ENCODE results near the gene KIAA1217.

The KIAA1217 gene

GRCh38 chr10:24249829-24250415 lies 41.0 kb downstream of the KIAA1217 start:
- no peak for DNase-seq

DNA sequence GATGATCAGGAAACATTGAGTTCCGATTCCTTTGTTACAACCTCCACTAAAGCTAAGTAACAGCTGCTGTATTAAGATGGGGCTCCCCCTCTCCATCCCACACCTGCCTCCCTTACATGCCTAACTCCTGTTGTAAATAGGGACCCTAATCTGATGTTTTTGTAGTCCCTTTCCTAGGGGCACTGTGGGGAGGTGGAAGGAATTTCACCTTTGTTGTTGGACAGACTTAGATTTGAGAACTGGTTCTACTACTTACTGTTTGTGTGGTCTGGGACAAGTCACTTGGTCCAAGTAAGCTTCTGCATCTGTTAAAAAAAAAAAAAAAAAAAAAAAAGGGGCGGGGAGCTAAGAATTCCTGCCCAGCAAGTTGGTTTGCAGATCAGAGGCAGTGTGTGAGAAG lies 42.6 kb downstream of the KIAA1217 start:
- no peak for DNase-seq

- DNase-seq: no peak
These were observed 45.2 kb downstream of the KIAA1217 start for GRCh38 chr10:24254180-24254579.

GRCh38 chr10:24255115-24255880 lies 46.4 kb downstream of the KIAA1217 start:
- no peak for DNase-seq

DNA sequence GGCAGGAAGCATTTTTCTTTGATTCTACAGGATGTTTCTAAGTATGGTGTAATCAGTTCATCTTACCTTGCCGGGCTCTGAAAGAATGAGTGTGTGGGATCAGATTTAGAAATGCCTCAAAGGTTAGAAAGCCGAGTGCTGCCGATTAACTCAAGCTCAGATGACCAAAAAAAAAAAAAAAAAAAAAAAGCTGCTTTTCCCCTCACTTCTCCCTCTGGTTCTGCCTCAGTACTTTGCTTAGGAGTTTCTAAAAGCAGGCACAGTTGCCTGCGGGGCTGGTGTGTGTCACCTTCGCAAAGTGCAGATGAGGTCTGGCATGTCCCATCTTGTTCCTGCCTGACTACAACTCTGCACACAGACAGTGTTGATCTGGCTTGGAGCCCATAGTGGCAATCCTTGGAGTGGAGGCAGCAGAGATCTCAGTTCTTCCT lies 47.0 kb downstream of the KIAA1217 start:
- DNase-seq: no peak

GRCh38 chr10:24256619-24257107 lies 47.7 kb downstream of the KIAA1217 start:
- no peak for DNase-seq

- DNase-seq: no peak
These were observed 48.6 kb downstream of the KIAA1217 start for GRCh38 chr10:24257588-24257987.

GRCh38 chr10:24259365-24260130 lies 50.6 kb downstream of the KIAA1217 start:
- DNase-seq: no peak

DNA sequence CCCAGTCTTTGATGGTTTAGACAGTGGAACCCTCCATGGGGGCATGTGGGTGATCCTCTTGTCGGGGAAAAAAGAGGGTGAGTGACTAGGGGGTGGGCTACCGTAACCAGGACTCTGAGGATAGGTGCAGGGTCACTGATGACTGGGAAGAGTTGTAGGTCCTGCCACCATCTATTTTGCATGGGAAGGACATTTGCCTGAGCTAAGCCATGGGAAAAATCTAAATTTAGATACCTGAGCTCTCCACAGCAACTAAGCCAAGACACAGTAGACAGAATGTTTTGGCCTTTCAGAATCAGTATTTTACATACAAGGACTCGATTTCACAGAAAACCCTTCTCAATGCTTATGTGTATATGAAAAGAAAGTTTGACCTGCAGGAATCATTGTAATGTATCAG lies 52.7 kb downstream of the KIAA1217 start:
- DNase-seq: no peak

GRCh38 chr10:24262929-24263590 lies 54.1 kb downstream of the KIAA1217 start:
- no peak for DNase-seq

- DNase-seq: no peak
These were observed 60.5 kb downstream of the KIAA1217 start for GRCh38 chr10:24269476-24269875.

- DNase-seq: no peak
These were observed 63.4 kb downstream of the KIAA1217 start for GRCh38 chr10:24272374-24272773.

DNA sequence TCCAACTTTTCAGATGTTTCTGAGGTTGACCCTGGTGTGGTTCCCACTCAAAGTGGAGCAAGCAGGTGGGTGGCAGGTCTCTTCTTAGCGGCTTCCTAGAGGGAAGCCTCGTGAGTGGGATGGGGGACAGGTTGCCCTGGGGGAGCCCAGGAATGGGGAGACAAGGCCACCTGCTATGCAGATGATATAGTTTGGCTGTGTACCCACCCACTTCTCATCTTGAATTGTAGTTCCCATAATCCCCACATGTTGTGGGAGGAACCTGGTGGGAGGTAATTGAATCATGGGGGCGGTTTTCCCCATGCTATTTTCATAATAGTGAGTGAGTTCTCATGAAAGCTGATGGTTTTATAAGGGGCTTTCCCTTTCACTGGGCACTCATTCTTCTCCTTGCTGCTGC lies 68.3 kb downstream of the KIAA1217 start:
- DNase-seq: no peak

DNA sequence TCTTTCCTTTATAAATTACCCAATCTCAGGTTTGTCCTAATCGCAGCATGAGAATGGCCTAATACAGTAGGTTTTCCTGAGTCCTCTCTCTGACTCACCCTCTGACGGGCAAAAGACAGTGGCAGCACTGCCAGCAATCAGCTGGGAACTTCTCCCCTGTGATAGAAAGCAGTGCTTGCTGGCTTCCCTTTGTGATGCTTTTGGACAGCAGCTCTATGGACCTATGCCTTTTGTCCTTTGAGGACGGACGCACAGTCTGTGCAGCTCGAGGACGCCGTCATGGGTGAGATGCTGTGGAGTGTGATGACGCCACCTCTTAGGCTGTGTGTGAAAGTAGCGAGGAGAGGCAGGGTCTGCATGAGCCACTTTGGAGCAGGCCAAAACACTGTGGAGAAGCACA lies 68.8 kb downstream of the KIAA1217 start:
- peak in 1 of 3 experiments; percentile 59 for DNase-seq

GRCh38 chr10:24278176-24278889 lies 69.4 kb downstream of the KIAA1217 start:
- DNase-seq: no peak

- DNase-seq: no peak
These were observed 70.2 kb downstream of the KIAA1217 start for GRCh38 chr10:24279166-24279565.

DNA sequence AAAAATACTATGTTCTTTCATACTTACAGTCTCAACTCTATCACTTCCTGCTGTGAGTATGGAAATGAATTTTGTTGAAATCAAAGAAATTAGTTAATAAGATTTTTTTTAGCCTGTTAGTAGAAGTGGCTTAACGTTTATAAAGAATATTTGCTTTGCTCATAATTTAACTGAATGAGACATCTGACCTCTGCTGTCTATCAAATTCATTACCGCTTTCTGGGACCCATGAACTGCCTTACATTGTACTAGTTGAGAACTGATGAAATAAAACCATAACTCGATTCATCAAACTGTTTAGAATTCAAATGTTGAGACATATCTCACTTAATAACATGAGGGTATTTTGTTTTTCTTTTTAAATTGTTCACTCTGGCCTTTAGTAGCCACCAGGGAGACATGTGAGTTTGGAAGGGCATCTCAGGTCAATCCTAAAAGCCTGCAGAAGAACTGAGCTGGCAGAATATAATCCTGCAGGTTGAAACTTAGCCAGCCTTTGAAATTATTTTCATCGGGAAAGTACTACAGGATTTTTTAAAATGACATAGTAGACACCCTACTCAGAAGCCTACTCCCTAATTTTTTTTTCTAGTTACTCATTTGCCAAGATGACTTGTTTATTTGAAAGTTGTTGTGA lies 78.7 kb downstream of the KIAA1217 start:
- no peak for DNase-seq

DNA sequence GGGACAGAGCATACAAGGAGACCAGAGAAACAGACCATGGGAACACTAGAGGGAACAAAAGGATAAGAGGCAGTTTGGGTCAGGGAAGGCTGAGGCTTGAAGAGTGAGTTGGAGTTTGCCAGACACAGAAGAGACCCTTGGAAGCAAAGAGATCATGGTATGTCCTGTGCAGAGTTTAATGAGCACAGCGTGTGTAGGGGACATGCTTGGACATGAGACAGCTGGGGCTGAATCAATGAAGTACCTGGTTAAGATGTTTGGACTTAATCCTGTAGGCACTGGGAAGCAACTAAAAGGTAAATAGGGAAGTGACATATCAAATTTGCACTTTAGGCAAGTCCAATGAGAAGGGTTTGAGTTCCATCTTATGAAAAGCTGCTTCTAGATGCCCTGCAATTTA lies 79.6 kb downstream of the KIAA1217 start:
- no peak for DNase-seq

DNA sequence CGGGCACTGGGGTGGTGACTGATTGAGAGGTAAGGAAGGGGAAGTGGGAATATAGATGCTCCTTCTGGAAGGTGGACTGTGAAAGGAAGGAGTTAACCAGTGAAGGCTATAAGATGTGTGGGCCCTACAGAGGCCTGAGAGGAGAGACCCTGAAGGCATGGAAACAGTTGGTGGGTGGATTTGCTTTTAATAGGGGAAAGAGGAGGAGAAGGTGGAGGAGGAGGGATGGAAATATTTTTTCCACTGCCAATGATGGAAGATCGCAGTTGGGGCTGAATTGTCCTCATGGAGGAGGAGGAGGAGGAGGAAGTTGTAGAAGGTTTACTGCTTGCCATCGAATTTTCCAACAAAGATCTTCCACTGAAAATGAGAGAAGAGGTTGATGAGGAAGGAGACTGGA lies 80.3 kb downstream of the KIAA1217 start:
- no peak for DNase-seq

GRCh38 chr10:24292304-24293293 lies 83.7 kb downstream of the KIAA1217 start:
- peak in 1 of 3 experiments; percentile 55 for DNase-seq
